Endodermal cell (in vitro differentiated cells): ENCODE measurements around the gene ZNF423. TPM values are rescaled to one million over a fixed set of nuclear protein-coding genes. Genes with fewer than 3 reads are reported as not detected.
"Not testable (repeated sequence)": the region's sequence is repeated elsewhere in the genome, so short reads cannot be mapped to it uniquely, and the experiment has no call there.

Experiments
- DNase-seq: peaks from one replicate; pipeline ENCODE4 v3.0.0-alpha.2; 2017
- H3K27ac ChIP-seq: 2 replicates; pipeline ENCODE4 v1.5.1; 2013; ENCODE audit warnings: mild to moderate bottlenecking, low read depth, low read length, moderate library complexity
- H3K27me3 ChIP-seq: 2 replicates; pipeline ENCODE4 v1.6.1; 2013; ENCODE audit warnings: mild to moderate bottlenecking, low read length, moderate library complexity; ENCODE audit not compliant: insufficient read depth, control insufficient read depth, poor library complexity, severe bottlenecking
- H3K36me3 ChIP-seq: 2 replicates; pipeline ENCODE4 v1.7.0; 2013; ENCODE audit warnings: mild to moderate bottlenecking, low read length, moderate library complexity; ENCODE audit not compliant: control insufficient read depth, insufficient read depth
- H3K4me1 ChIP-seq: one replicate; pipeline ENCODE4 v1.7.0; 2013; ENCODE audit warnings: low read length; ENCODE audit not compliant: control insufficient read depth, insufficient read depth
- H3K4me3 ChIP-seq: 2 replicates; pipeline ENCODE4 v1.5.1; 2013; ENCODE audit warnings: mild to moderate bottlenecking, low read length, moderate library complexity
- H3K9ac ChIP-seq: 2 replicates; pipeline ENCODE4 v1.6.1; 2013; ENCODE audit warnings: mild to moderate bottlenecking, low read length, moderate library complexity; ENCODE audit not compliant: poor library complexity, severe bottlenecking; ENCODE audit errors: extremely low read depth
- H3K9me3 ChIP-seq: 2 replicates; pipeline ENCODE4 v1.6.1; 2013; ENCODE audit warnings: mild to moderate bottlenecking, low read length, moderate library complexity; ENCODE audit not compliant: control insufficient read depth
- H3K27ac Mint-ChIP-seq: 2 replicates; pipeline ENCODE4 v1.8.0; 2020; ENCODE audit warnings: mixed read lengths
- H3K27me3 Mint-ChIP-seq: 2 replicates; pipeline ENCODE4 v1.8.0; 2021; ENCODE audit warnings: mild to moderate bottlenecking, mixed read lengths; ENCODE audit not compliant: insufficient read depth
- H3K36me3 Mint-ChIP-seq: 2 replicates; pipeline ENCODE4 v1.8.0; 2020; ENCODE audit warnings: low read depth, mixed read lengths
- H3K4me1 Mint-ChIP-seq: 2 replicates; pipeline ENCODE4 v1.8.0; 2020; ENCODE audit warnings: mixed read lengths
- H3K4me3 Mint-ChIP-seq: 2 replicates; pipeline ENCODE4 v1.8.0; 2020; ENCODE audit warnings: mild to moderate bottlenecking, moderate library complexity, mixed read lengths
- H3K9me3 Mint-ChIP-seq: 2 replicates; pipeline ENCODE4 v1.8.0; 2020; ENCODE audit warnings: mild to moderate bottlenecking, mixed read lengths
- WGBS, 2 experiments: methylation state at CpG; one replicate each; pipeline versions ENCODE4 v1.1.5 to v1.1.7; 2013; ENCODE audit warnings: missing lambda C conversion rate in 2 of 2, mixed read lengths in 1 of 2; ENCODE audit not compliant: insufficient coverage in 1 of 2, insufficient read length in 1 of 2; 5-methylcytosine and 5-hydroxymethylcytosine counted together
- total RNA-seq, 2 donors: library from RNA; stranded (reverse); fragmentation: NEBNext Ultra II Directional in 1 of 2; extraction: Animal tissue kit (Norgen Biotek cat#: 25700) in 1 of 2; gene quantifications; 2 replicates in 1 of 2; 3 replicates in 1 of 2; pipeline ENCODE4 v1.2.1, GENCODE V29; 2021
- TF ChIP-seq, protein P1 (sequence below): fragments of 200-600 bp; sonication (generic); conservative IDR thresholded peaks from 2 replicates; pipeline ENCODE4 v1.5.0; 2021; ENCODE audit warnings: antibody characterized with exemption, mild to moderate bottlenecking

ZNF423 gene
- total RNA-seq, 2 donors from 2014 or later, result 30.3 to 41.9 TPM

- 6 to 19% methylated on average over 6 to 44 of the region's 45 CpGs for WGBS, 2 experiments
- no peaks in the 10 kb centered on the region for H3K27me3 ChIP-seq
- TF ChIP-seq, protein P1, sequence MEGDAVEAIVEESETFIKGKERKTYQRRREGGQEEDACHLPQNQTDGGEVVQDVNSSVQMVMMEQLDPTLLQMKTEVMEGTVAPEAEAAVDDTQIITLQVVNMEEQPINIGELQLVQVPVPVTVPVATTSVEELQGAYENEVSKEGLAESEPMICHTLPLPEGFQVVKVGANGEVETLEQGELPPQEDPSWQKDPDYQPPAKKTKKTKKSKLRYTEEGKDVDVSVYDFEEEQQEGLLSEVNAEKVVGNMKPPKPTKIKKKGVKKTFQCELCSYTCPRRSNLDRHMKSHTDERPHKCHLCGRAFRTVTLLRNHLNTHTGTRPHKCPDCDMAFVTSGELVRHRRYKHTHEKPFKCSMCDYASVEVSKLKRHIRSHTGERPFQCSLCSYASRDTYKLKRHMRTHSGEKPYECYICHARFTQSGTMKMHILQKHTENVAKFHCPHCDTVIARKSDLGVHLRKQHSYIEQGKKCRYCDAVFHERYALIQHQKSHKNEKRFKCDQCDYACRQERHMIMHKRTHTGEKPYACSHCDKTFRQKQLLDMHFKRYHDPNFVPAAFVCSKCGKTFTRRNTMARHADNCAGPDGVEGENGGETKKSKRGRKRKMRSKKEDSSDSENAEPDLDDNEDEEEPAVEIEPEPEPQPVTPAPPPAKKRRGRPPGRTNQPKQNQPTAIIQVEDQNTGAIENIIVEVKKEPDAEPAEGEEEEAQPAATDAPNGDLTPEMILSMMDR, result no peak
- Mint-ChIP-seq H3K36me3 (no peaks in the 10 kb centered on the region), H3K27ac (no peak overlapping the region), H3K27me3 (peaks cover 5% of the 10 kb centered on the region), H3K9me3 (no peaks in the 10 kb centered on the region), H3K4me3 (peak overlapping the region; percentile 52), H3K4me1 (peaks cover 2% of the 10 kb centered on the region)
- DNase-seq, result peak; percentile 59
- peaks cover 4% of the 10 kb centered on the region for H3K4me1 ChIP-seq
- H3K27ac ChIP-seq, result peak overlapping the region; percentile 17
- H3K9ac ChIP-seq, result peak overlapping the region; percentile 20
- H3K9me3 ChIP-seq, result no peaks in the 10 kb centered on the region
- peak overlapping the region; percentile 29 for H3K4me3 ChIP-seq
- no peaks in the 10 kb centered on the region for H3K36me3 ChIP-seq
These were observed 20.1 kb upstream of the ZNF423 start for GRCh38 chr16:49875806-49876715.

DNA sequence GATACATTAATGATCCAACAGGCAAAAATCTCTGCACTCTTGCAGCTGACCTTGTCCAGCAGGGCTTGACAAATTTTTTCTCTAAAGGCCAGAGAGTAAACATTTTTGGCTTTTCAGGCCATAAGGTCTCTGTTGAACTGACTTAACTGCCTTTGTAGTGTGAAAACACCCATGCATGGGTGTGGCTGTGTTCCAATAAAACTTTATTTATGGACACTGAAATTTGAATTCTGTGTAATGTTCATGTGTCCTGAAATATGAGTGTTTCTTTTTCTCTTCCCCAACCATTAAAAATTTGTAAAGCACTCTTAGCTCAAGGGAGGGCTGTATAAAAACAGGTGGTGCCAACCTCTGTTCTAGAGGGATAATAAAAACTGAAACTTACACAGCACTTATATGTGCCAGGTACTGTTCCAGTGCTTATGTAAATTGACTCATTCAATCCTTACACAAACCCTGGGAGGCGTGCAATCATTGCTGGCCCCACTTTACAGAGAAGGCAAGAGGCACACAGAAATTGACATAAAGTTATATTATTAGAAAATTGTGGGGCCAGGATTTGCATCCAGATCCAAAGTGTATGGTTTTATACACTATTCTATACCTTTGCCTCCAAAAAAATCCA is 18.8 kb upstream of the ZNF423 start:
- no peak overlapping the region for H3K4me3 Mint-ChIP-seq

DNA sequence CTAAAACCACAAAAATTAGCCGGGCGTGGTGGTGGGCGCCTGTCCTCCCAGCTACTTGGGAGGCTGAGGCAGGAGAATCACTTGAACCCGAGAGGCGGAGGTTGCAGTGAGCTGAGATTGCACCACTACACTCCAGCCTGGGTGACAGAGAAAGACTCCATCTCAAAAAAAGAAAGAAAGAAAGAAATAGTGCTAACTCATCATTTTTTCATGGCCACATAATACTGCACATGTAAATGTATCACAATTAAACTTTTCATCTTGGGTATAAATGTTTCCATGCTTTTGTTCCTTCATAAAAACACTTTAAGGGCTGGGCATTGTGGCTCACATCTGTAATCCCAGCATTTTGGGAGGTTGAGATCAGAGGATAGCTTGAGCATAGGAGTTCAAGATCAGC is 15.9 kb upstream of the ZNF423 start:
- not testable (repeated sequence) for H3K4me3 Mint-ChIP-seq, H3K27ac Mint-ChIP-seq, H3K4me1 ChIP-seq, H3K27ac ChIP-seq, H3K27me3 ChIP-seq, H3K27me3 Mint-ChIP-seq, H3K9ac ChIP-seq, H3K36me3 ChIP-seq, H3K9me3 ChIP-seq, H3K9me3 Mint-ChIP-seq, DNase-seq, H3K36me3 Mint-ChIP-seq, H3K4me3 ChIP-seq
- WGBS, 2 experiments, result 77 to 99% methylated on average over 3 to 5 of the region's 5 CpGs
- peaks cover 13% of the 10 kb centered on the region for H3K4me1 Mint-ChIP-seq

More for the DNA sequence above, 18.8 kb upstream of the ZNF423 start:
- no peak overlapping the region for H3K4me3 ChIP-seq
- TF ChIP-seq, protein P1, result no peak
- no peak overlapping the region for H3K27ac ChIP-seq
- no peak for DNase-seq
- peaks cover 5% of the 10 kb centered on the region for H3K27me3 Mint-ChIP-seq
- no peaks in the 10 kb centered on the region for H3K9me3 ChIP-seq
- no peaks in the 10 kb centered on the region for H3K9me3 Mint-ChIP-seq
- peaks cover 4% of the 10 kb centered on the region for H3K4me1 ChIP-seq
- no peaks in the 10 kb centered on the region for H3K27me3 ChIP-seq
- H3K4me1 Mint-ChIP-seq, result peaks cover 2% of the 10 kb centered on the region
- H3K27ac Mint-ChIP-seq, result no peak overlapping the region
- no peak overlapping the region for H3K9ac ChIP-seq
- no peaks in the 10 kb centered on the region for H3K36me3 ChIP-seq
- WGBS, 2 experiments, result 88 to 100% methylated on average over 1 of the region's 1 CpG
- no peaks in the 10 kb centered on the region for H3K36me3 Mint-ChIP-seq
